Smooth muscle cell (in vitro differentiated cells): ENCODE results near the gene HNF1B. TPM values are rescaled to one million over a fixed set of nuclear protein-coding genes. Genes with fewer than 3 reads are reported as not detected.

ENCODE experiments used
- DNase-seq: peaks from one replicate; lab custom pipeline; 2025; ENCODE audit not compliant: unreplicated experiment; lab: John Stamatoyannopoulos, UW
- H2AFZ ChIP-seq: fragments of 200-600 bp; sonication (generic); 2 replicates; pipeline ENCODE4 v1.6.0; 2016; ENCODE audit warnings: antibody characterized with exemption, low read depth, mild to moderate bottlenecking
- H3F3A ChIP-seq: fragments of 200-600 bp; sonication (generic); 2 replicates; pipeline ENCODE4 v1.6.0; 2017; ENCODE audit warnings: antibody characterized with exemption, low read depth
- H3K27ac ChIP-seq: fragments of 200-600 bp; sonication (generic); 2 replicates; pipeline ENCODE4 v1.5.1; 2016; ENCODE audit warnings: low read depth, mild to moderate bottlenecking
- H3K27me3 ChIP-seq: fragments of 200-600 bp; sonication (generic); 2 replicates; pipeline ENCODE4 v1.6.1; 2016; ENCODE audit warnings: low read depth, mild to moderate bottlenecking
- H3K36me3 ChIP-seq: fragments of 200-600 bp; sonication (generic); 2 replicates; pipeline ENCODE4 v1.5.1; 2016; ENCODE audit warnings: low read depth
- H3K4me1 ChIP-seq: fragments of 200-600 bp; sonication (generic); 2 replicates; pipeline ENCODE4 v1.5.1; 2016; ENCODE audit warnings: low read depth
- H3K4me2 ChIP-seq: fragments of 200-600 bp; sonication (generic); 2 replicates; pipeline ENCODE4 v1.6.0; 2016; ENCODE audit warnings: mild to moderate bottlenecking
- H3K4me3 ChIP-seq: fragments of 200-600 bp; sonication (generic); 2 replicates; pipeline ENCODE4 v1.5.1; 2016; ENCODE audit warnings: mild to moderate bottlenecking
- H3K79me2 ChIP-seq: fragments of 200-600 bp; sonication (generic); 2 replicates; pipeline ENCODE4 v1.6.0; 2016; ENCODE audit warnings: low read depth, mild to moderate bottlenecking
- H3K9ac ChIP-seq: fragments of 200-600 bp; sonication (generic); 2 replicates; pipeline ENCODE4 v1.6.0; 2016; ENCODE audit warnings: low read depth
- H3K9me3 ChIP-seq: fragments of 200-600 bp; sonication (generic); replicated peaks from 2 replicates; pipeline ENCODE4 v1.5.1; 2016; ENCODE audit warnings: low read depth
- H4K20me1 ChIP-seq: fragments of 200-600 bp; sonication (generic); 2 replicates; pipeline ENCODE4 v1.6.0; 2016; ENCODE audit warnings: low read depth
- WGBS: methylation state at CpG from one replicate; pipeline ENCODE4 v1.1.7; 2016; ENCODE audit warnings: low lambda C conversion rate; 5-methylcytosine and 5-hydroxymethylcytosine counted together
- polyA plus RNA-seq: library from polyadenylated mRNA; unstranded; fragments of >200 nt; fragmentation: Nextera tagmentation; extraction: Ambion mirVana; gene quantifications from 2 replicates; pipeline ENCODE4 v1.2.1, GENCODE V29; 2016
- total RNA-seq: library from RNA; depleted of rRNA; stranded (reverse); fragments of >200 nt; gene quantifications from 2 replicates; pipeline ENCODE4 v1.2.3, GENCODE V29; 2014
- TF ChIP-seq, protein P1 (sequence below): fragments of 200-600 bp; sonication (generic); IDR thresholded peaks from 2 replicates; pipeline ENCODE4 v1.5.1; 2017; ENCODE audit warnings: borderline replicate concordance, mild to moderate bottlenecking, antibody characterized with exemption; ENCODE audit not compliant: insufficient read depth, poor library complexity, severe bottlenecking

HNF1B gene
- total and polyA plus RNA-seq, 2 experiments from 2014 or later = not detected

DNA sequence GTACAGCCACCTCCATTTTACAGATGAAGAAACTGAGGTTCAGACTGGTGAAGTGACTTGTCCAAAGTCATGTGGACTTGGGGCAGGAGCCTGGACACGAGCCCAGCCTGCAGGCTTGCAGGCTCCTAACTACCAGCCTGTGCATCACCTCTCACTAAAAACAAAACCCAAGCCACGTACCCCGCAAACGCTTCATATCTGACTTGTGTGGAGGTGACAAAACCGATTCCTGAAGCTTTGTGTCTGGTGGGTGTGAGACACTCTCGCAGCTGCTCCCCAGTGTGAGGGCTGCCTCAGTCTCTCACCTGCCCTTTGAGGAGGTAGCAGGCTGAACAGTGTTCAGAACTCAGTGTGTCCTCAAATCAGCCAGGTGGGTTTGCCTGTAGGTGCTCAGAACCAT lies 8.4 kb downstream of the HNF1B start:
- no peaks in the 10 kb centered on the region for H3K4me1 ChIP-seq
- H3F3A ChIP-seq = no peaks in the 10 kb centered on the region
- no peak overlapping the region for H3K4me2 ChIP-seq
- TF ChIP-seq, protein P1, sequence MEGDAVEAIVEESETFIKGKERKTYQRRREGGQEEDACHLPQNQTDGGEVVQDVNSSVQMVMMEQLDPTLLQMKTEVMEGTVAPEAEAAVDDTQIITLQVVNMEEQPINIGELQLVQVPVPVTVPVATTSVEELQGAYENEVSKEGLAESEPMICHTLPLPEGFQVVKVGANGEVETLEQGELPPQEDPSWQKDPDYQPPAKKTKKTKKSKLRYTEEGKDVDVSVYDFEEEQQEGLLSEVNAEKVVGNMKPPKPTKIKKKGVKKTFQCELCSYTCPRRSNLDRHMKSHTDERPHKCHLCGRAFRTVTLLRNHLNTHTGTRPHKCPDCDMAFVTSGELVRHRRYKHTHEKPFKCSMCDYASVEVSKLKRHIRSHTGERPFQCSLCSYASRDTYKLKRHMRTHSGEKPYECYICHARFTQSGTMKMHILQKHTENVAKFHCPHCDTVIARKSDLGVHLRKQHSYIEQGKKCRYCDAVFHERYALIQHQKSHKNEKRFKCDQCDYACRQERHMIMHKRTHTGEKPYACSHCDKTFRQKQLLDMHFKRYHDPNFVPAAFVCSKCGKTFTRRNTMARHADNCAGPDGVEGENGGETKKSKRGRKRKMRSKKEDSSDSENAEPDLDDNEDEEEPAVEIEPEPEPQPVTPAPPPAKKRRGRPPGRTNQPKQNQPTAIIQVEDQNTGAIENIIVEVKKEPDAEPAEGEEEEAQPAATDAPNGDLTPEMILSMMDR = no peak
- no peaks in the 10 kb centered on the region for H3K36me3 ChIP-seq
- H3K9ac ChIP-seq = no peak overlapping the region
- DNase-seq = no peak
- no peaks in the 10 kb centered on the region for H3K9me3 ChIP-seq
- H2AFZ ChIP-seq = no peak overlapping the region
- no peak overlapping the region for H3K27ac ChIP-seq
- WGBS = 83% methylated on average over 6 of the region's 6 CpGs
- peaks cover 61% of the 10 kb centered on the region for H3K27me3 ChIP-seq
- H4K20me1 ChIP-seq = no peaks in the 10 kb centered on the region
- no peak overlapping the region for H3K4me3 ChIP-seq
- no peaks in the 10 kb centered on the region for H3K79me2 ChIP-seq

DNA sequence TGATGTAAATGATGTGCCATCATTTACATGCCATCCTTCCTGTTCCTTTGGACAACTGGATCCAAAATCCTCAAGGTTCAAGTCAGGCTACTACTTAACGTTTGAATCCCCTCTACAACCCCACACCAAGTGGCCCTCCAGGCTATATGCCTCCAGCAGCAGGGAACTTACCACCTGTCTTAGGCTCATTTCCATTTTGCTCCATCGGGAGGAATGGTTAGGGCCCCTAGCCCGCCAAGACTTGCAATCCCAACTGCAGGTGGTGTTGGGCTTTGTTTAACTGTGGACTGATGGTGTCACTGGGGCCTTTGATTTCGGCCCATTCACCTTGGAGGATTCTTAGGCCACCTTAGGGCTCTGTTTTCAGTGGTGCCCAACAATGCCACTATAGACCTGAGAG lies 9.7 kb downstream of the HNF1B start:
- no peak overlapping the region for H3K9ac ChIP-seq
- no peaks in the 10 kb centered on the region for H3K9me3 ChIP-seq

DNA sequence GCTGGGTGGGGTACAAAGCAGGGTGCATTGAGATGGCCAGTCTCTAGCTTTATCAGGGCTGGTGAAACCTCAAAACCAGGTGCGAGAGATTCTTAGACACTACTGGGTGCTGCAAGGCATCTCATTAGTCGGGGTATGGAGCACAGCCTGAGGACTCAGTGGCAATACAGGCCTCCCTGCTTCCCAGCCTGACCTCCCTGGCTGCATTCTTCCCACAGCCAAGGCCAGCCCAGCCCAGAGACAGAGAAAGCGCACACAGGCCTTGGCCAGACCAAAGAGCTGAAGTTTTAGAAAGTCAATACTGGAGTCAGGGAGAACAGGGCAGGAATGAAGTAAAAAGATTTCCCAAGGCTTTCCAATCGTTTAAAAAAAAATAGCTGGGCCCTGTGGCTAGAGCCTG lies 12.5 kb downstream of the HNF1B start:
- Histone ChIP-seq H3K27ac (no peak overlapping the region), H3K79me2 (no peaks in the 10 kb centered on the region), H3K27me3 (peaks cover 27% of the 10 kb centered on the region), H3F3A (no peaks in the 10 kb centered on the region), H3K4me2 (no peak overlapping the region), H2AFZ (no peak overlapping the region), H4K20me1 (no peaks in the 10 kb centered on the region), H3K4me3 (no peak overlapping the region), H3K4me1 (no peaks in the 10 kb centered on the region), H3K9ac (no peak overlapping the region), H3K36me3 (no peaks in the 10 kb centered on the region), H3K9me3 (no peaks in the 10 kb centered on the region)
- no peak for DNase-seq
- WGBS = 88% methylated on average over 4 of the region's 4 CpGs
- TF ChIP-seq, protein P1 = no peak

More for the DNA sequence above, 9.7 kb downstream of the HNF1B start:
- H3K27me3 ChIP-seq = peaks cover 48% of the 10 kb centered on the region
- no peaks in the 10 kb centered on the region for H4K20me1 ChIP-seq
- no peaks in the 10 kb centered on the region for H3K36me3 ChIP-seq
- H3K27ac ChIP-seq = no peak overlapping the region
- WGBS = 56% methylated on average over 4 of the region's 4 CpGs
- H3K4me3 ChIP-seq = no peak overlapping the region
- no peaks in the 10 kb centered on the region for H3K4me1 ChIP-seq
- TF ChIP-seq, protein P1 = no peak
- no peaks in the 10 kb centered on the region for H3F3A ChIP-seq
- DNase-seq = no peak
- H3K4me2 ChIP-seq = no peak overlapping the region
- no peaks in the 10 kb centered on the region for H3K79me2 ChIP-seq
- H2AFZ ChIP-seq = no peak overlapping the region

DNA sequence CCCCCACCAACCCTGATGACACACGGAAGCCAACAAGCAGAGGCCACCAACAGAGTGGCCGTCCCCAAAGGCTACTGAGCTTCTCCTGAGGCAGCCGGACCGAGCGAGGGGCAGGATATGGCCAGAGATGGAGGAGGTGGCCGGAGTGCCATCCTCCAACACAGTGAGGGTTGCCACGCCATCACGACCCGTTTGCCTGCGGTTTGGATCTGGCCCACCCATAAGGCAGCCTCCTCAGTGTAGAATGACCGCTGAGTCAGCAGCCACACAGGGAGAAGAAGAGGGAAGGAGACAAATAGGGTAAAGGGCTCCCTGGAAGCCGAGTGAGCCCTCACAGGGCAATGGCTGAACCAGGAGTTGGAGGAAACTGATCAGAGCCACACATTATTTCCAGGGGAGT lies 13.8 kb downstream of the HNF1B start:
- Histone ChIP-seq H3K27ac (no peak overlapping the region), H3K4me2 (no peak overlapping the region), H3K9ac (no peak overlapping the region), H3K4me3 (no peak overlapping the region), H3K9me3 (no peaks in the 10 kb centered on the region), H3K4me1 (no peaks in the 10 kb centered on the region), H3K27me3 (peaks cover 19% of the 10 kb centered on the region), H2AFZ (no peak overlapping the region), H3K79me2 (no peaks in the 10 kb centered on the region), H3F3A (no peaks in the 10 kb centered on the region), H4K20me1 (no peaks in the 10 kb centered on the region), H3K36me3 (no peaks in the 10 kb centered on the region)
- no peak for DNase-seq
- WGBS = 93% methylated on average over 12 of the region's 12 CpGs
- TF ChIP-seq, protein P1 = no peak
